Measurements from ENCODE around the gene CNPY1.

The CNPY1 gene

DNA sequence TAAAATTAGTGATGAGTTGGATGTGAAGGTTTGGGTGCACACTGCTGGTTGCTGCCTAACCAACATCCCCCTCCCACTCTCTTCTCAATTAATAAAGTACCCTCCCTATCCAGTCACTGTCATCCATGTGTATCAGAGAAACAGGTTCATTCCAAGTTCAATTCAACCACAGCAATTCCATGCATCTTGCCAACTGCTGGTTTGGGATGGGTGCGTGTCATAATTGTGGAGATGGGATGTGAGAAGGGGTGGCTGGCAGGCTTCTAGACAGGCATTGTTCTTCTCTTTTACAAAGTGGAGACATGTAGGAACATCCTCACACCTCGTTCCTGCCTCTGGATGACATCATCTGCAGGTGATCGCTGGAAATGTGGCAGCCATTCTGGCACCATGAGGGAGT is 7.5 kb upstream of the CNPY1 start:
- TF ChIP-seq, protein P1, sequence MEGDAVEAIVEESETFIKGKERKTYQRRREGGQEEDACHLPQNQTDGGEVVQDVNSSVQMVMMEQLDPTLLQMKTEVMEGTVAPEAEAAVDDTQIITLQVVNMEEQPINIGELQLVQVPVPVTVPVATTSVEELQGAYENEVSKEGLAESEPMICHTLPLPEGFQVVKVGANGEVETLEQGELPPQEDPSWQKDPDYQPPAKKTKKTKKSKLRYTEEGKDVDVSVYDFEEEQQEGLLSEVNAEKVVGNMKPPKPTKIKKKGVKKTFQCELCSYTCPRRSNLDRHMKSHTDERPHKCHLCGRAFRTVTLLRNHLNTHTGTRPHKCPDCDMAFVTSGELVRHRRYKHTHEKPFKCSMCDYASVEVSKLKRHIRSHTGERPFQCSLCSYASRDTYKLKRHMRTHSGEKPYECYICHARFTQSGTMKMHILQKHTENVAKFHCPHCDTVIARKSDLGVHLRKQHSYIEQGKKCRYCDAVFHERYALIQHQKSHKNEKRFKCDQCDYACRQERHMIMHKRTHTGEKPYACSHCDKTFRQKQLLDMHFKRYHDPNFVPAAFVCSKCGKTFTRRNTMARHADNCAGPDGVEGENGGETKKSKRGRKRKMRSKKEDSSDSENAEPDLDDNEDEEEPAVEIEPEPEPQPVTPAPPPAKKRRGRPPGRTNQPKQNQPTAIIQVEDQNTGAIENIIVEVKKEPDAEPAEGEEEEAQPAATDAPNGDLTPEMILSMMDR (IDR thresholded peaks at IDR 0.05) = no peak

DNA sequence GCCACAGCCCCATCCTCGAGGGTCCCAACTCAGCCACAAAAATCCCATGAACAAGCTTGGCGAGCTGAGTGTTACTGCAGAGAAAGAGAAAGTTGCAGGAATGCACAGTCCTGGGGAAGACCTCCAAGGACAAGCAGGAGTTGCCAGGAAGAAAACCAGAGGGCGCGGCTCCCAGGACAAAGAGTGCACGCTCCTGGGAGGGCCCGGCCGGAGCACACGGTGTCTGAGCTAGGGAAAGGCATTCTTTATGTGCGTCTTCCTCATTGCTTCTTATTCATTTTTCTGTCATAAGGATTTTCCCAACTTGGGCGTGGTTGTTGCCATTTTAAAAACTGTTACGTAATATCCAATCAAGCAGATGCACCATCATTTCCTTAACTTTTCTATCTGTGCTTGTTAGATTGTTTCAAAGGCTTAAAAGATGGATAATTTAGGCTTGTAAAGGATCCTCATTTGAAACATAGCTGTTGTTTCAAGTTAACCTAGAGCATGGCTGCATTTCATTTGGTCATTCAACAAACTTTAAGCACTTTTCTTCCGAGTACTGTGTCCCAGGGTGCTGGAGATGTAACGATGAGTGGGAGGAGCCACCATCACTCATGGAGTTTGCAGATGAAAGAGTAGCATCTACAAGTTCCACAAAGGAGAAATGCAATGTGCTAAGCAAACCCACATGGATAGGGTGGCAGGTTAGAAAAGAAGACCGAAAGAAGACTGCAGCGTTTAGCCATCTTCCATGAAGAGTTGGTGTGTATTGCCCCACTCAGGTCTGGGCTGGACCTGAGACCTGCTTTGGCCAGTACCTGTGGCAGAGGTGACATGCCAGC is 5.6 kb upstream of the CNPY1 start:
- TF ChIP-seq, protein P1 (IDR thresholded peaks at IDR 0.05) = no peak

GRCh38 chr7:155550916-155551315 is 4.6 kb upstream of the CNPY1 start:
- TF ChIP-seq, protein P1 (IDR thresholded peaks at IDR 0.05) = no peak

DNA sequence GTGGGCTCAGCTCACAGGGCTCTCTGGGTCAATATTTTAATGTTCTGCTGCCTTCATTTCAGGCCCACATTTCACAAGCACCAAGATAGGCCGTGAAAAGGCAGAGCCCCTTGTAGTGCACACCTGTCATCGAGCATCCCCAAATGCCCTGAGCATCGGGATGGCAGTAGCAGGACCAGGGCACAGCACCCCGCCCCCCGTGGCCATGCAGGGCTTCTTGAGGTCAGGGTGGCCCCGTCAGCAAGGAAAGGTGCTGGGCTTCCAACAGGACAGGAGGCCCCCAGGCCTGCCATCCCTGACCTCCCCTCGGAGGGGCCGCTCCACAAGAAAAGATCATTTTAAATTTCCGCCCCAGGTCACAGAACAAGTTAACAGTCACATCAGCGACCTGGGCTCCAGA is 2.9 kb upstream of the CNPY1 start:
- TF ChIP-seq, protein P1 (IDR thresholded peaks at IDR 0.05) = no peak

DNA sequence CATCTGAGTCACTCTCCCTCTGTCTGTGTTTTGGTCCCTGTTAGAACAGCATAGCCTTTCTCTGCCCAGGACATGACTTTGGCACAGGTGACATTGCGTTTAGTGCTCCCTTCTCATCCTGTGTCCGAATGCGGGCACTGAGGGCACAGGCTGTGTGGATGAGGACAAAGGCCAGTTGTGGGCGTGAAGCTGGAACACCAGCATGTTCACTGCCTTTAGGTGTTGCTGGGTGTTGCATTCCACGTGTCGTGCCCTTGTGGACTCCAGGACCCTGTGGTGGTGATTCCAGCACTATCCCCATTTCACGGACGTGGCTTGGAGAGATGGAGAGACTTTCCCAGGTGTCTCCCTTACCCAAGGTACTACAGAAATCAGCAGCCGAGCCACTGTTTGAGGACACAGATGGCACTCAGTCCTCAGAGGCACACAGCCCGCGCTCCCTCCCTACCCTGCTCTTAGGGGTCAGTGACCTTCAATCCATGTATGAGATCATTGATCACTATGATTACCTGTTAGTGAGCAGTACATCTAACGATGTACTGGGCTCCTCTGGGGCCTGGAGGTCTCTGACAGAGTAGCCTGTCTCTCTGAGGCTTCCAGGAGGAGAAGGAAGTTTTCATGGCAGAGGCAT is 917 bp upstream of the CNPY1 start:
- TF ChIP-seq, protein P1 (IDR thresholded peaks at IDR 0.05) = no peak

GRCh38 chr7:155545348-155545747 is 1.0 kb downstream of the CNPY1 start:
- TF ChIP-seq, protein P1 (IDR thresholded peaks at IDR 0.05) = 0 out of 2 replicates have a peak, but pooled peaks have one; percentile 13

- TF ChIP-seq, protein P1 (IDR thresholded peaks at IDR 0.05) = no peak
These were observed 1.9 kb downstream of the CNPY1 start for GRCh38 chr7:155544485-155544884.

Data from LNCAP (cell line).